ENCODE results near the gene KLRC4.
"Not testable (repeated sequence)": the region's sequence is repeated elsewhere in the genome, so short reads cannot be mapped to it uniquely, and the experiment has no call there.

DNA sequence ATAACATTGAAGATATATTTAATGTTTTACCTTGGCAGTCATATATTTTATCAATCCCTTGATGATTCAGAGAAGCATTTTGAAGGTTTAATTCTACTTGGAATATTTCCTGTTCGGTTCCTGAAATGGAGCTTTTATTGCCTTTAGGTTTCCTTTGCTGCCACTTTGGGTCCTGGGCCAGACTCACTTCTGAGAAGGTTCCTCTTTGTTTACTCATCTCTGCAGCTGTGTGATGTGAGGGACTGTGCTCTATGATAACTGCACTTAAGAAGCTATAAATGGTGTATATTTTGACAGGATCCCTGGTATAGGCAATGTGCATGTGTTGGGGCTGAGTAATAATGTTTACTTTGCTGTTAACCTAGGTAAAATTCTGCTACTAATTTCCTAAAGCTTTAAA lies 10.8 kb upstream of the KLRC4 start, which contains the start of gene KLRC3:
- TF ChIP-seq, protein P1, sequence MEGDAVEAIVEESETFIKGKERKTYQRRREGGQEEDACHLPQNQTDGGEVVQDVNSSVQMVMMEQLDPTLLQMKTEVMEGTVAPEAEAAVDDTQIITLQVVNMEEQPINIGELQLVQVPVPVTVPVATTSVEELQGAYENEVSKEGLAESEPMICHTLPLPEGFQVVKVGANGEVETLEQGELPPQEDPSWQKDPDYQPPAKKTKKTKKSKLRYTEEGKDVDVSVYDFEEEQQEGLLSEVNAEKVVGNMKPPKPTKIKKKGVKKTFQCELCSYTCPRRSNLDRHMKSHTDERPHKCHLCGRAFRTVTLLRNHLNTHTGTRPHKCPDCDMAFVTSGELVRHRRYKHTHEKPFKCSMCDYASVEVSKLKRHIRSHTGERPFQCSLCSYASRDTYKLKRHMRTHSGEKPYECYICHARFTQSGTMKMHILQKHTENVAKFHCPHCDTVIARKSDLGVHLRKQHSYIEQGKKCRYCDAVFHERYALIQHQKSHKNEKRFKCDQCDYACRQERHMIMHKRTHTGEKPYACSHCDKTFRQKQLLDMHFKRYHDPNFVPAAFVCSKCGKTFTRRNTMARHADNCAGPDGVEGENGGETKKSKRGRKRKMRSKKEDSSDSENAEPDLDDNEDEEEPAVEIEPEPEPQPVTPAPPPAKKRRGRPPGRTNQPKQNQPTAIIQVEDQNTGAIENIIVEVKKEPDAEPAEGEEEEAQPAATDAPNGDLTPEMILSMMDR (IDR thresholded peaks at IDR 0.05): not testable (repeated sequence)
- not testable (repeated sequence) for TF ChIP-seq POLR2AphosphoS5 (IDR thresholded peaks at IDR 0.05; ENCODE audit: insufficient read depth in 1 of 2, low read depth in 1 of 2); POLR2A (IDR thresholded peaks at IDR 0.05)
